ENCODE measurements around the gene TCF7L2. TPM values are rescaled to one million over a fixed set of nuclear protein-coding genes. Genes with fewer than 3 reads are reported as not detected.

TCF7L2 gene
- total and polyA plus RNA-seq, 2 donors (not counting 1 experiment from before 2014, with no cell fraction given): 3.4 to 5.0 TPM

- H2AFZ ChIP-seq (ENCODE audit: low read length): no peak overlapping the region
- peak; percentile 60 to 86 for DNase-seq (ENCODE audit: low read depth in 2 of 2)
- H3K4me1 ChIP-seq (ENCODE audit: control insufficient read depth, extremely low read depth, insufficient read depth, low read length): peaks cover 2% of the 10 kb centered on the region
- peaks cover 2% of the 10 kb centered on the region for H3K36me3 ChIP-seq (ENCODE audit: control insufficient read depth, insufficient read depth, low read length)
- H3K4me3 ChIP-seq (replicated peaks in 1 of 4; ENCODE audit: control extremely low read depth in 1 of 4, insufficient read depth in 1 of 4, low read depth in 3 of 4, low read length in 4 of 4): peak overlapping the region in 1 of 4 experiments; percentile 12
- H3K27ac ChIP-seq (ENCODE audit: insufficient read depth, low read length): no peak overlapping the region
- peak overlapping the region; percentile 17 for H3K4me2 ChIP-seq (ENCODE audit: extremely low read depth, insufficient read depth, low read length)
- no peaks in the 10 kb centered on the region for H4K20me1 ChIP-seq (ENCODE audit: control insufficient read depth, extremely low read depth, insufficient read depth, low read length)
- no peaks in the 10 kb centered on the region for H3K9me3 ChIP-seq (ENCODE audit: control insufficient read depth, insufficient read depth, low read depth, low read length)
- TF ChIP-seq, protein P1, sequence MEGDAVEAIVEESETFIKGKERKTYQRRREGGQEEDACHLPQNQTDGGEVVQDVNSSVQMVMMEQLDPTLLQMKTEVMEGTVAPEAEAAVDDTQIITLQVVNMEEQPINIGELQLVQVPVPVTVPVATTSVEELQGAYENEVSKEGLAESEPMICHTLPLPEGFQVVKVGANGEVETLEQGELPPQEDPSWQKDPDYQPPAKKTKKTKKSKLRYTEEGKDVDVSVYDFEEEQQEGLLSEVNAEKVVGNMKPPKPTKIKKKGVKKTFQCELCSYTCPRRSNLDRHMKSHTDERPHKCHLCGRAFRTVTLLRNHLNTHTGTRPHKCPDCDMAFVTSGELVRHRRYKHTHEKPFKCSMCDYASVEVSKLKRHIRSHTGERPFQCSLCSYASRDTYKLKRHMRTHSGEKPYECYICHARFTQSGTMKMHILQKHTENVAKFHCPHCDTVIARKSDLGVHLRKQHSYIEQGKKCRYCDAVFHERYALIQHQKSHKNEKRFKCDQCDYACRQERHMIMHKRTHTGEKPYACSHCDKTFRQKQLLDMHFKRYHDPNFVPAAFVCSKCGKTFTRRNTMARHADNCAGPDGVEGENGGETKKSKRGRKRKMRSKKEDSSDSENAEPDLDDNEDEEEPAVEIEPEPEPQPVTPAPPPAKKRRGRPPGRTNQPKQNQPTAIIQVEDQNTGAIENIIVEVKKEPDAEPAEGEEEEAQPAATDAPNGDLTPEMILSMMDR (conservative IDR thresholded peaks at IDR 0.05 in 1 of 2, IDR thresholded peaks at IDR 0.05 in 1 of 2; ENCODE audit: low read depth in 1 of 2, low read length in 2 of 2): no peak
- TF ChIP-seq EZH2 (IDR thresholded peaks at IDR 0.05; ENCODE audit: low read length, missing control alignments): no peak
- peaks cover 6% of the 10 kb centered on the region for H3K79me2 ChIP-seq (ENCODE audit: control insufficient read depth, insufficient read depth, low read length)
- H3K9ac ChIP-seq (ENCODE audit: insufficient read depth, low read length): no peak overlapping the region
- no peaks in the 10 kb centered on the region for H3K27me3 ChIP-seq (ENCODE audit: control insufficient read depth, insufficient read depth, low read length)
These were observed 35.9 kb downstream of the TCF7L2 start for GRCh38 chr10:112985690-112986543.

- Histone ChIP-seq H3K9me3 (ENCODE audit: control insufficient read depth, insufficient read depth, low read depth, low read length) (no peaks in the 10 kb centered on the region), H3K36me3 (ENCODE audit: control insufficient read depth, insufficient read depth, low read length) (peaks cover 2% of the 10 kb centered on the region), H3K4me2 (ENCODE audit: extremely low read depth, insufficient read depth, low read length) (peak overlapping the region; percentile 40), H3K4me1 (ENCODE audit: control insufficient read depth, extremely low read depth, insufficient read depth, low read length) (peaks cover 2% of the 10 kb centered on the region), H3K27ac (ENCODE audit: insufficient read depth, low read length) (no peak overlapping the region), H3K79me2 (ENCODE audit: control insufficient read depth, insufficient read depth, low read length) (peaks cover 6% of the 10 kb centered on the region), H3K27me3 (ENCODE audit: control insufficient read depth, insufficient read depth, low read length) (no peaks in the 10 kb centered on the region), H3K4me3 (replicated peaks in 1 of 4; ENCODE audit: control extremely low read depth in 1 of 4, insufficient read depth in 1 of 4, low read depth in 3 of 4, low read length in 4 of 4) (no peak overlapping the region), H3K9ac (ENCODE audit: insufficient read depth, low read length) (no peak overlapping the region), H4K20me1 (ENCODE audit: control insufficient read depth, extremely low read depth, insufficient read depth, low read length) (no peaks in the 10 kb centered on the region), H2AFZ (ENCODE audit: low read length) (no peak overlapping the region)
- peak in 1 of 2 donors; percentile 79 for DNase-seq (ENCODE audit: low read depth in 2 of 2)
- no peak for TF ChIP-seq EZH2 (IDR thresholded peaks at IDR 0.05; ENCODE audit: low read length, missing control alignments)
- TF ChIP-seq, protein P1 (conservative IDR thresholded peaks at IDR 0.05 in 1 of 2, IDR thresholded peaks at IDR 0.05 in 1 of 2; ENCODE audit: low read depth in 1 of 2, low read length in 2 of 2): no peak
These were observed 36.6 kb downstream of the TCF7L2 start for GRCh38 chr10:112986544-112987190.

- H4K20me1 ChIP-seq (ENCODE audit: control insufficient read depth, extremely low read depth, insufficient read depth, low read length): no peaks in the 10 kb centered on the region
- TF ChIP-seq EZH2 (IDR thresholded peaks at IDR 0.05; ENCODE audit: low read length, missing control alignments): no peak
- TF ChIP-seq, protein P1 (conservative IDR thresholded peaks at IDR 0.05 in 1 of 2, IDR thresholded peaks at IDR 0.05 in 1 of 2; ENCODE audit: low read depth in 1 of 2, low read length in 2 of 2): no peak
- no peak overlapping the region for H3K9ac ChIP-seq (ENCODE audit: insufficient read depth, low read length)
- H3K27me3 ChIP-seq (ENCODE audit: control insufficient read depth, insufficient read depth, low read length): no peaks in the 10 kb centered on the region
- H3K79me2 ChIP-seq (ENCODE audit: control insufficient read depth, insufficient read depth, low read length): peaks cover 3% of the 10 kb centered on the region
- DNase-seq (ENCODE audit: low read depth in 2 of 2): no peak
- H3K4me1 ChIP-seq (ENCODE audit: control insufficient read depth, extremely low read depth, insufficient read depth, low read length): peaks cover 2% of the 10 kb centered on the region
- H3K9me3 ChIP-seq (ENCODE audit: control insufficient read depth, insufficient read depth, low read depth, low read length): no peaks in the 10 kb centered on the region
- H3K27ac ChIP-seq (ENCODE audit: insufficient read depth, low read length): no peak overlapping the region
- H3K4me3 ChIP-seq (replicated peaks in 1 of 4; ENCODE audit: control extremely low read depth in 1 of 4, insufficient read depth in 1 of 4, low read depth in 3 of 4, low read length in 4 of 4): no peak overlapping the region
- H2AFZ ChIP-seq (ENCODE audit: low read length): no peak overlapping the region
- H3K36me3 ChIP-seq (ENCODE audit: control insufficient read depth, insufficient read depth, low read length): no peaks in the 10 kb centered on the region
- H3K4me2 ChIP-seq (ENCODE audit: extremely low read depth, insufficient read depth, low read length): no peak overlapping the region
These were observed 38.9 kb downstream of the TCF7L2 start for GRCh38 chr10:112988839-112989406.
